GM21528 (cell line): ENCODE data around the gene CISD3.
A peak's percentile ranks its signal among the peaks of the same experiment; 100 is the strongest.

Experiments used
- ATAC-seq: cut with Tn5 transposase; IDR thresholded peaks from one replicate; pipeline ENCODE4 v1.9.1; 2021; ENCODE audit warnings: mild to moderate bottlenecking, moderate library complexity; ENCODE audit not compliant: unreplicated experiment, low FRiP score

Gene CISD3, protein sequence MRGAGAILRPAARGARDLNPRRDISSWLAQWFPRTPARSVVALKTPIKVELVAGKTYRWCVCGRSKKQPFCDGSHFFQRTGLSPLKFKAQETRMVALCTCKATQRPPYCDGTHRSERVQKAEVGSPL

GRCh38 chr17:38729886-38730525, at the start of gene CISD3:
CISD3 (plus strand) TSS chr17:38730341; CDS start chr17:38730359, 18 bp downstream.
- ATAC-seq = peak; percentile 51

GRCh38 chr17:38681096-38681495, 49.0 kb upstream of the CISD3 start:
- ATAC-seq = no peak

GRCh38 chr17:38685491-38685890, 44.6 kb upstream of the CISD3 start:
- no peak for ATAC-seq

- no peak for ATAC-seq
Measured at GRCh38 chr17:38687286-38687685, 42.9 kb upstream of the CISD3 start.

GRCh38 chr17:38690386-38690785, 39.8 kb upstream of the CISD3 start:
- ATAC-seq = no peak

- ATAC-seq = no peak
Measured at GRCh38 chr17:38691154-38691553, 39.0 kb upstream of the CISD3 start.

DNA sequence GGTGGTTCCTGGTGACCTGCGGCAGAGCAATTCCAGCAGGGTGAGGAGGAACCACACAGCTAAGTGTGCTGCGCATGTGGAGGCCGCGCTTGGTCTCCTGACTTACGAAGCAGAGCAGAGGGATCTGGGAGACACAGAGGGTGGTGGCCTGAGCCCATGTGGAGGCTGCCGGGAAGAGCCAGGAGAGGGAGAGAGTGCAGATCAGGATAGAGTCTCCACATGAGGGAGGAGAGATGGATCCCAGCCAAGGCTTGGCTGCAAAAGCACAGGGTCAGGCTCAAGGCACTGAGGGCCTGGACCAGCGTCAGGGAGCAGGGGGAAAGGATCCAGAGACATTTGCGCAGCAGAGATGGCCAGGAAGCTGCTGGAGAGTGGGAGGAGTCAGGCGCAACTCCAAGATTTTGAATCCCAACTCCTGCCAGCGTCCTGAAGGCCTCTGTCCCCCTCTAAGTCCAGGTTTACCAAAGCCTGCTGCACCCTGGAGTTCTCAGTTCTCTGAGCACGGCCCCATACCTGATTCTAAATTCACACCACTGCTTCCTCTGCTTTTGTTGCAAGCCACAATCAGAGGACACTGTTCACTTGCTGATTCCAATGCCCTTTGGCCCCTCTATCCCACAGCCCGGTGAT, 36.3 kb upstream of the CISD3 start:
- ATAC-seq = no peak

DNA sequence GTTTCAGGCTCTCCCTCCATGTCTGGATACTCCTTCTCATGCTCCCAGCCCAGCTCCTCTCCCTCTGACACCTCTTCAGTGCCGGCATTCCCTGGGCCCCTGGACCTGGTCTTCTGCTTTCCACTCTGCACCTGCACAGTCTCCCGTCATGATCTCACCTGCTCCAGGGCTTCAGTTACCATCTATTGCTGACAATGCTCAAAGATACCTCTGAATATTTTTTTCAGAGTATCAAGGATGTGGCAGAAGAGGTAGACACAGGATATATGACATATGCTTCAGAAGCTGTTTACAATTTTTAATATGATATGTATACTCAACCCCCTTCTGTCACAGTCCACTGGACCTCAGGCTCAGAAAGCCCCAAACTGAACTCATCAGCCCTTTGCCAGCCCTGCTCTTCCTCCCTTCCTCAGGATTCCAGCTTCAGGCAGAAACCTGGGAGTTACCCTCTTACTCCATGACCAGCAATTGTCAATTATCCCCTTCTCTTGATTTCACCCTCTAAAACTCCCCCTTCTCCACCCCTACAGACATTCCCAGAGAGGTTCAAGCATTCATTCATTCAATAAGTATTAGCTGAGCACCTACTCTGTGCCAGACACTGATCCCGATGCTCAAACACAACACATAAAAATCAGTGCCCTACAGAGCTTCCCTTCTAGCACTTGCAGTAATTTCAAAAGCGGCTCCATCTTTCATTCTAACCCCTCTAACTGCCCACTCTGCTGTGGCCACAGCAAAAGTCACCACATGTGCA, 32.9 kb upstream of the CISD3 start:
- no peak for ATAC-seq

- ATAC-seq = no peak
Measured at GRCh38 chr17:38698760-38699159, 31.4 kb upstream of the CISD3 start.

- ATAC-seq = peak; percentile 23
Measured at GRCh38 chr17:38701504-38702165, 28.5 kb upstream of the CISD3 start.

DNA sequence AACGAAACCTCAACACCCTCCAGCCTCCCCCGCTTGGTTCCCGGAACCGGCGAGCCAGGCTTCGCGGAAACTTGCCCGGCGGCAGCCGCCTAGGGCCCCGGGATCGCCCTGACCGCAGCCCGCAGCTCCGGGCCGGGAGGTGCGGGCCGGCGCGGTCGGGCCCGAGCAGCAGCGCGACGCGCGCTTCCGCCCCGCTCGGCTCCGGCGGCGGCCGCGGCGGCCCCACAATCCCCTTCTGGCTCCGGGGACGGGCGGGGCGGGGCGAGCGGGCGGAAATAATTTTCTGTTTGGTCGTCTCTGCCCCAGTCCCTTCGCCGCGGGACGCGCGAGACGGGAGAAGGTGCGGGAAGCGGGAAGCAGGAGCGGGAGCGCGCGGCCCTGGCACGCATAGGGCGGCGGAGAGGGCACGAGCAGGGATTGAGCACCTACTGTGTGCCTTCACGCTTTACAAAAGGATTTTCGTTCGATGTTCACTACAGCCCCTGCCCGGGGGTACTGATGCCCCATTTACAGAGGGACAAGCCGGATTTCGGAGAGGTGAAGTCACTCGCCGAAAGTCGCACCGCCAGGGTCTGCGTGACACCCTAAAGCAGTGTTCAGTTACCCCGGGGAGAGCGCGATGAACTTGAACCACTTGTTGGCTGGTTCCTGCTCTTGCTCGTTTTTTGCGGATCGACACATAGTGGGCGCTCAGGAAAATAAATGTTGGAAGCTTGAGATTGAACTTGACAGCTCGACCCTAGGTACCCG, 27.8 kb upstream of the CISD3 start:
- ATAC-seq = peak; percentile 24

- ATAC-seq = no peak
Measured at GRCh38 chr17:38702916-38703741, 27.0 kb upstream of the CISD3 start.

DNA sequence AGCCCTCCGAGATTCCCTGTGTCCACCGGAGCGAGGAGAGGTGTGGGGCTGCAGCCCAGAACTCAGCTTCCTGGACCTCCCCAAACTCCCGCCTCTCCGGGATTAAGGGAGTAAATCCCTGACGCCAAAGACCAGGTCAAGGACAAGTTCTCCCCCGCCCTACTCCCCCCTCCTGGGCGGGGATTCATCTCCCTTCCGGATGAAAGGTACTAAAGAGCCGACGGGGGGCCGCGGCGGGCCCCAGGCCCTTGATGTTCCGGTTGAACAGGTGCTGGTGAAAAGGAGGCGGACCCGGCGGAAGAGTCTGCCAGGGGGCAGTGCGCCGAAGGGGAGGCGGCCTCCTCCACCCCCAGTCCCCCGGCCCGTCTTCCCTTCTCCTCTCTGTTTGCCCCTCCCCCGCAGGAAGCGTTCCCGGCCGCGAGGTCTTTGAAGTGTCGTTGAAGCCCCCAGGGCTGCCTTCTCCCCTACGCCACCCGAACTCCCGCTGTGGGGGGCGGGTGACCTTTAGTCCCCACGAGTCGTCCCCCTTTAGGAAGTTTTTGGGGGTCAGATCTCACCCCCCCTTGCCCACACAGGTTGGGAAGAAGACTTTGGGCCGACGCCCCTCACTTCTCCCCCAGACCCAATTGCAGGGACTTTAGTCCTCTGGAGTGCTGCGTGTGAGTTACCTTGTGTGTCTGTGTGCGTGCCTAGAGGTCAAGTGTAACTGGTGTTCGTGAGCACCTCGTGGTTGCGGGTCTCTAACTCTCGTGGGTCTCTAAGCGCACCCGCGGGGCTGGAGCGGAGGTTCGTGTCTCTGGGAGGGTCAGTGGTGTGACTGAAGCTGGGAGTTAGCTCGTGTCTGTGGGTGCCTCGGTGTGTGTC, 26.2 kb upstream of the CISD3 start:
- ATAC-seq = no peak

GRCh38 chr17:38704606-38705522, 25.3 kb upstream of the CISD3 start, which contains the start of gene MLLT6:
MLLT6 (plus strand) TSS chr17:38705273; CDS start chr17:38705633, 360 bp downstream.
- no peak for ATAC-seq

DNA sequence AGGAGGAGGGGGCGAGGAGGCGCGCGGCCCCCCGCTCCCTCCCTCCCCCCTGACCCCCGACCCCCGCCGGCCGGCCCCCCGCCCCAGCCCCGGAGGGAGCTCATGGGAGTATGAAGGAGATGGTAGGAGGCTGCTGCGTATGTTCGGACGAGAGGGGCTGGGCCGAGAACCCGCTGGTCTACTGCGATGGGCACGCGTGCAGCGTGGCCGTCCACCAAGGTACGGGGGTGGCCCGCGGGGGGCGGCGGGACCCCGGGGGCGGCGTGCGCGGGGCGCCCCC, 24.7 kb upstream of the CISD3 start:
- ATAC-seq = no peak

- ATAC-seq = no peak
Measured at GRCh38 chr17:38705803-38706504, 24.2 kb upstream of the CISD3 start.
